Liver (tissue), 9 donors: ENCODE measurements around the gene ERMP1. TPM values are rescaled to one million over a fixed set of nuclear protein-coding genes. Genes with fewer than 3 reads are reported as not detected.

ENCODE experiments used
- DNase-seq: peaks from one replicate; pipeline ENCODE4 v3.0.0-alpha.2; 2017; ENCODE audit warnings: low spot score
- H3K27ac ChIP-seq, 2 donors: one replicate each; pipeline ENCODE4 v1.7.0; 2013; ENCODE audit warnings: inconsistent platforms in 2 of 2, low read length in 2 of 2, control low read depth in 1 of 2, low read depth in 1 of 2, mild to moderate bottlenecking in 1 of 2
- H3K27me3 ChIP-seq, 4 donors: one replicate each; pipeline versions ENCODE4 v1.6.1 to v1.7.0; 2013; ENCODE audit warnings: low read length in 3 of 4, inconsistent platforms in 1 of 4, mild to moderate bottlenecking in 1 of 4, moderate library complexity in 1 of 4; ENCODE audit not compliant: control insufficient read depth in 4 of 4, insufficient read depth in 4 of 4
- H3K36me3 ChIP-seq, 4 donors: one replicate each; pipeline versions ENCODE4 v1.6.1 to v1.7.0; 2013; ENCODE audit warnings: low read length in 3 of 4, mild to moderate bottlenecking in 3 of 4, low read depth in 1 of 4, moderate library complexity in 1 of 4; ENCODE audit not compliant: control insufficient read depth in 4 of 4, insufficient read depth in 3 of 4
- H3K4me1 ChIP-seq, 4 donors: one replicate each; pipeline versions ENCODE4 v1.6.1 to v1.7.0; 2013; ENCODE audit warnings: low read length in 3 of 4, mild to moderate bottlenecking in 3 of 4, moderate library complexity in 1 of 4; ENCODE audit not compliant: control insufficient read depth in 4 of 4, insufficient read depth in 4 of 4
- H3K4me3 ChIP-seq, 3 donors: one replicate each; pipeline versions ENCODE4 v1.6.1 to v1.7.0; 2013; ENCODE audit warnings: low read length in 3 of 3, control low read depth in 1 of 3, low read depth in 1 of 3, mild to moderate bottlenecking in 1 of 3
- H3K9ac ChIP-seq, 2 donors: one replicate each; pipeline ENCODE4 v1.7.0; 2013; ENCODE audit warnings: low read length in 2 of 2, mild to moderate bottlenecking in 2 of 2, moderate library complexity in 2 of 2, control low read depth in 1 of 2, low read depth in 1 of 2
- H3K9me3 ChIP-seq, 4 donors: one replicate each; pipeline versions ENCODE4 v1.6.1 to v1.7.0; 2013; ENCODE audit warnings: low read length in 3 of 4; ENCODE audit not compliant: control insufficient read depth in 4 of 4
- ATF3 ChIP-seq: IDR thresholded peaks from 2 replicates; pipeline ENCODE4 v1.6.1; 2016; ENCODE audit warnings: antibody characterized with exemption
- CTCF ChIP-seq: fragments of 150-350 bp; IDR thresholded peaks from 2 replicates; pipeline ENCODE4 v1.5.1; 2017; ENCODE audit warnings: improper control_type of control experiment, low read depth, low read length; ENCODE audit not compliant: missing input control
- EGR1 ChIP-seq, 2 donors: IDR thresholded peaks; 2 replicates each; pipeline ENCODE4 v1.6.1; 2016 to 2018; ENCODE audit warnings: antibody characterized with exemption in 2 of 2, low read depth in 2 of 2
- FOXA1 ChIP-seq: IDR thresholded peaks from 2 replicates; pipeline ENCODE4 v1.6.1; 2016; ENCODE audit warnings: antibody characterized with exemption
- FOXA2 ChIP-seq: IDR thresholded peaks from 2 replicates; pipeline ENCODE4 v1.6.1; 2016; ENCODE audit warnings: antibody characterized with exemption
- GABPA ChIP-seq, 2 donors: IDR thresholded peaks in 1 of 2; conservative IDR thresholded peaks in 1 of 2; 2 replicates each; pipeline ENCODE4 v1.6.1; 2016; ENCODE audit warnings: antibody characterized with exemption in 2 of 2, mild to moderate bottlenecking in 1 of 2, moderate library complexity in 1 of 2
- HNF4A ChIP-seq, 2 donors: conservative IDR thresholded peaks; 2 replicates each; pipeline ENCODE4 v1.6.1; 2016; ENCODE audit warnings: antibody characterized with exemption in 2 of 2, mild to moderate bottlenecking in 2 of 2
- HNF4G ChIP-seq: IDR thresholded peaks from 2 replicates; pipeline ENCODE4 v1.6.1; 2016; ENCODE audit warnings: antibody characterized with exemption
- JUND ChIP-seq, 2 donors: IDR thresholded peaks; 2 replicates each; pipeline ENCODE4 v1.6.1; 2016; ENCODE audit warnings: antibody characterized with exemption in 2 of 2
- MAX ChIP-seq: IDR thresholded peaks from 2 replicates; pipeline ENCODE4 v1.6.1; 2016; ENCODE audit warnings: antibody characterized with exemption
- NR2F2 ChIP-seq: IDR thresholded peaks from 2 replicates; pipeline ENCODE4 v1.6.1; 2016; ENCODE audit warnings: antibody characterized with exemption
- RAD21 ChIP-seq, 2 donors: IDR thresholded peaks; 2 replicates each; pipeline ENCODE4 v1.6.1; 2016; ENCODE audit warnings: antibody characterized with exemption in 2 of 2, mild to moderate bottlenecking in 2 of 2
- REST ChIP-seq: IDR thresholded peaks from 2 replicates; pipeline ENCODE4 v1.6.1; 2016; ENCODE audit warnings: antibody characterized with exemption, mild to moderate bottlenecking
- RXRA ChIP-seq, 2 donors: IDR thresholded peaks; 2 replicates each; pipeline ENCODE4 v1.6.1; 2017 to 2018; ENCODE audit warnings: antibody characterized with exemption in 2 of 2, mild to moderate bottlenecking in 1 of 2
- SP1 ChIP-seq: IDR thresholded peaks from 2 replicates; pipeline ENCODE4 v1.6.1; 2018; ENCODE audit warnings: antibody characterized with exemption, mild to moderate bottlenecking
- YY1 ChIP-seq: IDR thresholded peaks from 2 replicates; pipeline ENCODE4 v1.6.1; 2016; ENCODE audit warnings: antibody characterized with exemption, mild to moderate bottlenecking
- ZBTB33 ChIP-seq: IDR thresholded peaks from 2 replicates; pipeline ENCODE4 v1.6.1; 2016; ENCODE audit warnings: antibody characterized with exemption
- WGBS: extraction: QIAGEN DNeasy Blood & Tissue Kit; methylation state at CpG from one replicate; pipeline ENCODE4 v1.1.7; 2013; 5-methylcytosine and 5-hydroxymethylcytosine counted together
- polyA plus RNA-seq, 2 donors: library from polyadenylated mRNA; stranded (reverse) in 1 of 2; unstranded in 1 of 2; fragments of 200-250 nt in 1 of 2; fragments of >200 nt in 1 of 2; fragmentation: Nextera tagmentation in 1 of 2; extraction: Ambion mirVana in 1 of 2; gene quantifications; one replicate each; pipeline versions ENCODE4 v1.2.1 to v1.2.3, GENCODE V29; 2013 to 2015
- total RNA-seq, 2 donors: library from RNA; depleted of rRNA; stranded (reverse); fragments of >200 nt; gene quantifications; one replicate each; pipeline ENCODE4 v1.2.3, GENCODE V29; 2014
- donor health status: healthy.
- donor health status: healthy.
- donor health status: healthy.
- donor health status: healthy.
- donor health status: healthy.

Gene ERMP1
- total and polyA plus RNA-seq, 4 donors, result 2.7 to 19.5 (median 9.6) TPM

GRCh38 chr9:5818424-5819142 lies 14.3 kb downstream of the ERMP1 start:
- Histone ChIP-seq H3K9ac (no peak overlapping the region), H3K4me1 (no peaks in the 10 kb centered on the region), H3K36me3 (peaks cover 0 to 11% (median 8%) of the 10 kb centered on the region in 4 donors), H3K27me3 (no peaks in the 10 kb centered on the region), H3K9me3 (no peaks in the 10 kb centered on the region), H3K4me3 (no peak overlapping the region), H3K27ac (no peak overlapping the region)
- no peak for DNase-seq
- no peak for TF ChIP-seq FOXA1
- no peak for TF ChIP-seq JUND (IDR thresholded peaks at IDR 0.05)
- TF ChIP-seq NR2F2, result no peak
- no peak for TF ChIP-seq REST
- no peak for TF ChIP-seq ZBTB33
- TF ChIP-seq MAX, result no peak
- TF ChIP-seq SP1, result no peak
- TF ChIP-seq EGR1 (IDR thresholded peaks at IDR 0.05; ENCODE audit: low read depth in 2 of 2), result no peak
- TF ChIP-seq RAD21 (IDR thresholded peaks at IDR 0.05), result no peak
- TF ChIP-seq YY1, result no peak
- TF ChIP-seq FOXA2, result no peak
- no peak for TF ChIP-seq HNF4G
- no peak for TF ChIP-seq ATF3
- no peak for TF ChIP-seq RXRA (IDR thresholded peaks at IDR 0.05)
- TF ChIP-seq CTCF, result no peak
- no peak for TF ChIP-seq GABPA (IDR thresholded peaks at IDR 0.05 in 1 of 2, conservative IDR thresholded peaks at IDR 0.05 in 1 of 2)
- TF ChIP-seq HNF4A (conservative IDR thresholded peaks at IDR 0.05), result no peak
- 95% methylated on average over 2 of the region's 2 CpGs for WGBS
